ENCODE results near the gene PARP1. TPM values are rescaled to one million over a fixed set of nuclear protein-coding genes. Genes with fewer than 3 reads are reported as not detected.

The PARP1 gene
- total and polyA plus RNA-seq, 4 donors = 11.9 to 50.0 (median 27.4) TPM

DNA sequence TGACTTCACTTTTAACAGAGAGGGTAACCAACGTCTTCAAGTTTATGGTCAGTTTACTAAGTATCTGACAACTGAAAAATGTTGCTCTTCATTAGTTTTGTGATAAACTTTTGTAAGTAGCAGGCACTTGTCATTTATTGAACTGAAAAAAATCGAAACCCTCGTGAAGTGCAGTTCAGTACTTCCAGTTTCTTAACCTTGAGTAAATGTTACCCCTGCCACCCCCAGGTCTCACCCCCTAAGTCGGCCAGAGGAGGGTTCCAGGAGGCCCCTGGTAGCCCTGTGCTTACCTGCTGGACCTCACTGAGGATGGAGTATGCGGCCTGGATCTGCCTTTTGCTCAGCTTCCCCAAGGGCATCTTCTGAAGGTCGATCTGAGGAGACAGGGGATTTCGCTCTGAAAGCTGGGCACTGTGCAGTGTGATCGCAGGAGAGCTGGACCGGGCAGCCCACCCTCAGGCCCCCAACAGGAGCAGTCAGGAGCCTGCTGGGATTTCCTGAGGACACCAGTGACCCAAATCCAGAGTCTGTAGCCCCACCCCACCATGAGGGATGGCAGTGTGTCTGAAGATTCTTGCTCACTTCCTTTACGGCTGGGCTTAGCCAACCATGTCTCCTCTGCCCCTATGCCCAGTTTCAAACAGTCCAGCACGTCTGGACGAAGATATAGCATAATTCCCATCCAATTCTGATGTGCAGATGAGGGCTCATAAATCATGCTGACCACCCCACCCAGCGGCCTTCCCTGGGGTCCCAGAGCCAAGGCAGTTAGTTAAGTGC lies 37.6 kb downstream of the PARP1 start:
- 78 to 79% methylated on average over 13 of the region's 13 CpGs for WGBS, 2 donors

DNA sequence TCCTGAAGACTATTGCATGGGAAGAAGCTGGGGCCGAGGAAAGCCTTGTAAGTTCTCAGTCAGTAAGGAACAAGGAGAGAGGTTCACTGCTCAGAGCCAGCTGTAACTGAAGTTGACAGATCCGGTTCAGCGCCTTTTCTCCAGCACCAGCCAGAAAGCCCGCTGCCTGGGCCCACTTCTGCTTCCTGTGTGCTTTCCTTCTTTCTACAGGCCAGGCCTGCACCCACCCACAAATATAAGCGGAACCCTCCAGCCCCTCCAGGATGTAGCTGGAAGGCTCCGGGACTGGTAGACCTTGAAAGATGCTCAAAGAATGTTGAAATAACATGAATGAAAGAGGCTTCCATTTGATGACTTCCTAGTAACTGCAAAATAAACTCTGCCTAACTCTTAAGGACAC lies 38.8 kb downstream of the PARP1 start:
- ATAC-seq (ENCODE audit: low FRiP score) (no peak), DNase-seq (no peak)
- peaks cover 0 to 12% of the 10 kb centered on the region in 2 donors for H3K36me3 ChIP-seq (ENCODE audit: control insufficient read depth in 1 of 2, insufficient read depth in 2 of 2, low read length in 1 of 2)
- intact Hi-C loops (cut with DNase I) = no loop called here
- H3K27ac ChIP-seq (ENCODE audit: low read depth in 1 of 2, low read length in 2 of 2) = no peak overlapping the region
- H3K27me3 ChIP-seq (ENCODE audit: control insufficient read depth in 1 of 2, insufficient read depth in 2 of 2, low read length in 1 of 2) = no peaks in the 10 kb centered on the region
- peaks cover 0 to 4% of the 10 kb centered on the region in 2 donors for H3K4me1 ChIP-seq (ENCODE audit: control insufficient read depth in 1 of 2, insufficient read depth in 2 of 2, low read length in 2 of 2)
- 88 to 90% methylated on average over 6 of the region's 6 CpGs for WGBS, 2 donors
- no peak overlapping the region for H3K4me3 ChIP-seq (ENCODE audit: low read length in 2 of 2)
- H3K9me3 ChIP-seq (ENCODE audit: control insufficient read depth, low read length) = no peaks in the 10 kb centered on the region

More for the DNA sequence above, 37.6 kb downstream of the PARP1 start:
- intact Hi-C loops (cut with DNase I) = no loop called here
- no peak for DNase-seq
- H3K27me3 ChIP-seq (ENCODE audit: control insufficient read depth in 1 of 2, insufficient read depth in 2 of 2, low read length in 1 of 2) = no peaks in the 10 kb centered on the region
- H3K27ac ChIP-seq (ENCODE audit: low read depth in 1 of 2, low read length in 2 of 2) = no peak overlapping the region
- no peak for ATAC-seq (ENCODE audit: low FRiP score)
- H3K9me3 ChIP-seq (ENCODE audit: control insufficient read depth, low read length) = no peaks in the 10 kb centered on the region
- no peaks in the 10 kb centered on the region for H3K4me1 ChIP-seq (ENCODE audit: control insufficient read depth in 1 of 2, insufficient read depth in 2 of 2, low read length in 2 of 2)
- no peak overlapping the region for H3K4me3 ChIP-seq (ENCODE audit: low read length in 2 of 2)
- H3K36me3 ChIP-seq (ENCODE audit: control insufficient read depth in 1 of 2, insufficient read depth in 2 of 2, low read length in 1 of 2) = peaks cover 0 to 14% of the 10 kb centered on the region in 2 donors

DNA sequence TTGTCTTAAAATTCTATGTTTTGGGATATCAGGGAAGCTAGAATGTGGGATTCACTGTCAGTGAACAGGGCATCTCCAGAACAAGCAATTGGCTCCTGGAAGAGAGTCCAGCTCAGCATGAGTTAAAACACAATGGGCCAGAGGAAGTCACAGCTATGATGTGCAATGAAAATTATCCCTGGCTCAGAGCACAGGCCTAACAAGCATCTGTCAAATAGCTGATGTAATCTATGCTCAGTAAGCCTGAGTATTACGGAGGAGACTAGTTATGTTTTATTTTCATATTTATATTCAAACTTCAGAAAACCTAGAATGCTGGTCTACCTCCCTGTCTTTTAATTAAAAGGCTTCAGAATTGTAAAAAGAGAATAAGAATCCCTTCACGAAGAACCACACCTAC lies 41.6 kb downstream of the PARP1 start:
- no peak for DNase-seq
- no peaks in the 10 kb centered on the region for H3K27me3 ChIP-seq (ENCODE audit: control insufficient read depth in 1 of 2, insufficient read depth in 2 of 2, low read length in 1 of 2)
- H3K9me3 ChIP-seq (ENCODE audit: control insufficient read depth, low read length) = no peaks in the 10 kb centered on the region
- H3K27ac ChIP-seq (ENCODE audit: low read depth in 1 of 2, low read length in 2 of 2) = no peak overlapping the region
- intact Hi-C loops (cut with DNase I) = no loop called here
- peaks cover 0 to 15% of the 10 kb centered on the region in 2 donors for H3K36me3 ChIP-seq (ENCODE audit: control insufficient read depth in 1 of 2, insufficient read depth in 2 of 2, low read length in 1 of 2)
- peaks cover 0 to 7% of the 10 kb centered on the region in 2 donors for H3K4me1 ChIP-seq (ENCODE audit: control insufficient read depth in 1 of 2, insufficient read depth in 2 of 2, low read length in 2 of 2)
- no peak overlapping the region for H3K4me3 ChIP-seq (ENCODE audit: low read length in 2 of 2)
- WGBS, 2 donors = 82 to 92% methylated on average over 2 of the region's 2 CpGs
- no peak for ATAC-seq (ENCODE audit: low FRiP score)

DNA sequence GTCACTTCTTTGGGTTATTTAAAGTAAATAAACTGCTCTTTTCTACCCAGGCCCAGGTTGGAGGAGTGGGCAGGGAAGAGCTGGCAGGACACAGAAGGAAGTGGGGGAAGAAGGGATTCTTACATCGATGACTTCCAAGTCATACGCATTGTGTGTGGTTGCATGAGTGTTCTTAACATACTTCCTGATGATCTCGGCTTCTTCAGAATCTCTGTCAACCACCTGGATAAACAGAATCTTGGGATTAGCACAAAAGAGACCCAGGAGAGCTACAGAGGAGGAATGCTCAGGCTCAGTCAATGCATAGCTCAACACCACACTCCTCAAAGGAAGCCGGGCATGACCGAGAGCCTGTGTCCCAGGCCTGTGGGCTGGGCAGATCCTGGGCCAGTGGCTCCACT lies 42.1 kb downstream of the PARP1 start:
- H3K27ac ChIP-seq (ENCODE audit: low read depth in 1 of 2, low read length in 2 of 2) = no peak overlapping the region
- DNase-seq (no peak), ATAC-seq (ENCODE audit: low FRiP score) (no peak)
- 71 to 86% methylated on average over 5 of the region's 5 CpGs for WGBS, 2 donors
- no peaks in the 10 kb centered on the region for H3K27me3 ChIP-seq (ENCODE audit: control insufficient read depth in 1 of 2, insufficient read depth in 2 of 2, low read length in 1 of 2)
- H3K9me3 ChIP-seq (ENCODE audit: control insufficient read depth, low read length) = no peaks in the 10 kb centered on the region
- peaks cover 0 to 15% of the 10 kb centered on the region in 2 donors for H3K36me3 ChIP-seq (ENCODE audit: control insufficient read depth in 1 of 2, insufficient read depth in 2 of 2, low read length in 1 of 2)
- peaks cover 0 to 7% of the 10 kb centered on the region in 2 donors for H3K4me1 ChIP-seq (ENCODE audit: control insufficient read depth in 1 of 2, insufficient read depth in 2 of 2, low read length in 2 of 2)
- intact Hi-C loops (cut with DNase I) = no loop called here
- no peak overlapping the region for H3K4me3 ChIP-seq (ENCODE audit: low read length in 2 of 2)

DNA sequence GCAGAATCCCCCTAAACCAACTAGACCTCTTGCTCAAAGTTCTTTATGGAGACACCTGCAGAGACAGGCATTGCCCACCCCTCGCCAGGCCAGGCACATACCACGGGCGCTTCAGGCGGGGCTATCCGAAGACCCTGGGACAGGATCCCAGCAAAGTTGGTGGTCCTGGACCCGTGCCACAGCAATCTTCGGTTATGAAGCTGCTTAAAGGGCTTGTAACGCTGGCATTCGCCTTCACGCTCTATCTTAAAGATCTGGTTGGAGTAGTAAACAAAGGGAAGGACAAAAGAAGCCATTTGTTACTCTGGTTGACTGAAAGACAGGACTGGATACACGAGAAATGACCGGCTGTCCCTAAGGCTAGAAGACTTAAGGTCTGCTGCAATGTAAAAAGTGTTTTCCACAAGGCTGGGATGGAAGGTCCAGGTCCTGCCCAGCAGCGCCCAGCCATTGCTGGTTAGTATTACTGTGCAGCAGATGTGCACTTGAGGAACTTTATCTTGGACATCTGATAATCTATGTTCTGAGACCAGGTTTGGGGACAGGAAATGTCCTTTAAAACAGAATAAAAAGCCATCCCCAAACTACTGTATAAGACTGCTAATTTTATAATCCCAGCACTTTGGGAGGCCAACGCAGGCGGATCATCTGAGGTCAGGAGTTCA lies 42.9 kb downstream of the PARP1 start:
- intact Hi-C loops (cut with DNase I) = no loop called here
- WGBS, 2 donors = 82 to 84% methylated on average over 15 of the region's 15 CpGs
- peak overlapping the region in 1 of 2 donors; percentile 2 for H3K27ac ChIP-seq (ENCODE audit: low read depth in 1 of 2, low read length in 2 of 2)
- no peak overlapping the region for H3K4me3 ChIP-seq (ENCODE audit: low read length in 2 of 2)
- H3K9me3 ChIP-seq (ENCODE audit: control insufficient read depth, low read length) = no peaks in the 10 kb centered on the region
- H3K4me1 ChIP-seq (ENCODE audit: control insufficient read depth in 1 of 2, insufficient read depth in 2 of 2, low read length in 2 of 2) = peaks cover 0 to 7% of the 10 kb centered on the region in 2 donors
- no peak for ATAC-seq (ENCODE audit: low FRiP score)
- DNase-seq = no peak
- no peaks in the 10 kb centered on the region for H3K27me3 ChIP-seq (ENCODE audit: control insufficient read depth in 1 of 2, insufficient read depth in 2 of 2, low read length in 1 of 2)
- peaks cover 0 to 15% of the 10 kb centered on the region in 2 donors for H3K36me3 ChIP-seq (ENCODE audit: control insufficient read depth in 1 of 2, insufficient read depth in 2 of 2, low read length in 1 of 2)

DNA sequence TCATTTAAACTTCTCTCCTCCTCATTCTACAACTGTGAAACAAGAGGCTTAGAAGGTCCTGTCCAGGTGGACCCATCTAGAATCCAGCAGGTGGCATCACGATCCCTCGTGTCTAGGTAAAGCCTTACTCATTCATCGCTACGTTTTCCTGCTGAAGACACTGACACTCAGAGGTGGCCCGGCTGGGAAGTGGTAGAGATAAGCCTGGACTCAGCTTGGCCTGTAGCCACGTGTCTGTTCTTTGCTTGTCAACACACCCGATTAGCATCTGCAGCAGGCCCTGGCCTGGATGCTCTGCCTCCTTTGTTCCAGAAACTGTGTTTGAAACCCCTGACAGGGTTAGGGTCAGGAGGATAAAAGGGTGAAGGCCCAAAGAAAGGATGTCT lies 43.4 kb downstream of the PARP1 start:
- Histone ChIP-seq H3K4me3 (ENCODE audit: low read length in 2 of 2) (no peak overlapping the region), H3K36me3 (ENCODE audit: control insufficient read depth in 1 of 2, insufficient read depth in 2 of 2, low read length in 1 of 2) (peaks cover 0 to 15% of the 10 kb centered on the region in 2 donors), H3K27ac (ENCODE audit: low read depth in 1 of 2, low read length in 2 of 2) (peak overlapping the region in 1 of 2 donors; percentile 68), H3K27me3 (ENCODE audit: control insufficient read depth in 1 of 2, insufficient read depth in 2 of 2, low read length in 1 of 2) (no peaks in the 10 kb centered on the region), H3K4me1 (ENCODE audit: control insufficient read depth in 1 of 2, insufficient read depth in 2 of 2, low read length in 2 of 2) (peaks cover 0 to 7% of the 10 kb centered on the region in 2 donors), H3K9me3 (ENCODE audit: control insufficient read depth, low read length) (no peaks in the 10 kb centered on the region)
- WGBS, 2 donors = 39 to 46% methylated on average over 7 of the region's 7 CpGs
- DNase-seq (no peak), ATAC-seq (ENCODE audit: low FRiP score) (no peak)
- intact Hi-C loops (cut with DNase I) = no loop called here

DNA sequence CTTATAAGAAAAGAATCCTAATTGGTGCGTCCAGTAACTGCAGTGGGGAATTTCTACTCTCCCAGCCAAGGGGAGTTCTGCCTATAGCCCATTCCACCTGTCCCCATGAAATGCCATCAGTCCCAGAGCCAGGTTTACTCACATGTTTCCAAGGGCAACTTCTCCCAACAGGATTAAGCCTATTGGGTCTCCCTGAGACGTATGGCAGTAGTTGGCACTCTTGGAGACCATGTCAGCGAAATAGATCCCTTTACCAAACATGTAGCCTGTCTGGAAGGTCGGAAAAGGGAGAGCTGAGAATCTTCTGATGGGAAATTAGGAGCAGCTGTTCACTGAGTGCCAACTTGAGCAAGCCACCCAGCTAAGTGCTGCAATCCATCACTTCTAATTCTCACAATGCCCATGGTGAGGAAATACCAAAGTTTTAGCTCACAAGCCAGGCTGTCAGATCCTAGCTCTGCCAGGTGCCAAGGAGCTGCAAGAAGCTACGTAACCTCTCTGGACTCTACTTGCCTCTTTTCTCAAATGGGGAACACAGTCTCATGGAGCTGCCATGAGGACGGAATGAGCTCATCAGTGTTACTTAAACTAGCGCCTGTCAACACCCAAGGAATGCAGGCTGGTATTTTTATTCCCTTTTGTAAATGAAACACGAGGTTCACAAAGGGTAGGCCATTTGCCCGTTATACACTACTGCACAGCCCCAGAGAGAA lies 43.9 kb downstream of the PARP1 start:
- intact Hi-C loops (cut with DNase I) = no loop called here
- H3K4me3 ChIP-seq (ENCODE audit: low read length in 2 of 2) = no peak overlapping the region
- no peaks in the 10 kb centered on the region for H3K27me3 ChIP-seq (ENCODE audit: control insufficient read depth in 1 of 2, insufficient read depth in 2 of 2, low read length in 1 of 2)
- H3K9me3 ChIP-seq (ENCODE audit: control insufficient read depth, low read length) = no peaks in the 10 kb centered on the region
- DNase-seq (peak in 1 of 2 donors; percentile 56), ATAC-seq (ENCODE audit: low FRiP score) (no peak)
- H3K4me1 ChIP-seq (ENCODE audit: control insufficient read depth in 1 of 2, insufficient read depth in 2 of 2, low read length in 2 of 2) = peaks cover 0 to 7% of the 10 kb centered on the region in 2 donors
- peaks cover 0 to 13% of the 10 kb centered on the region in 2 donors for H3K36me3 ChIP-seq (ENCODE audit: control insufficient read depth in 1 of 2, insufficient read depth in 2 of 2, low read length in 1 of 2)
- 18 to 31% methylated on average over 9 of the region's 9 CpGs for WGBS, 2 donors
- H3K27ac ChIP-seq (ENCODE audit: low read depth in 1 of 2, low read length in 2 of 2) = peak overlapping the region; percentile 58 to 90

DNA sequence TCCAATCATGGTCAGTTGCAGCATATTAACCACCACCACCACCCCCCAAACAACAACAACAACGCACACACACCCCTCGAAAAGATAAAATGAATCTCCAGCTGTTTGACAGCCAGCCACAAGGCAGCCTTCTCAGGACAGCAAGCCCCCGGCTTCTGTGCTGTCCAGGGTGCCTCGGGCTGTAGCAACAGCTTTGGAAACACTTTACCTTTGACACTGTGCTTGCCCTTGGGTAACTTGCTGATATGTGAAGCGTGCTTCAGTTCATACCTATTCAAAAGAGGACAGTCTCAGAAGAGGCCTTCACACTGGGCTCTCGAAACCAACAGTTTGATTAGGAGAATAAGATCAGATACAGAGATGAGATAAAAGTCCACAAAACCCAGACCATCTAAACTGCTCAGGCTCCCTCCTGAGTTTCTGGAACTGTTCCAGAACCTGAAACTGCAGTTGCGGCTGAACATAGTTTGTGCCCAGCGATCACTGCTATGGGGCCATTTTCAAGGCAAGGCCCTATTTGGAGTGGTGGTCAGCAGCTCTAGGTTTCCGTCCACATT lies 44.9 kb downstream of the PARP1 start:
- Histone ChIP-seq H3K9me3 (ENCODE audit: control insufficient read depth, low read length) (no peaks in the 10 kb centered on the region), H3K27me3 (ENCODE audit: control insufficient read depth in 1 of 2, insufficient read depth in 2 of 2, low read length in 1 of 2) (no peaks in the 10 kb centered on the region), H3K27ac (ENCODE audit: low read depth in 1 of 2, low read length in 2 of 2) (peak overlapping the region in 1 of 2 donors; percentile 90), H3K4me3 (ENCODE audit: low read length in 2 of 2) (no peak overlapping the region), H3K36me3 (ENCODE audit: control insufficient read depth in 1 of 2, insufficient read depth in 2 of 2, low read length in 1 of 2) (peaks cover 0 to 8% of the 10 kb centered on the region in 2 donors), H3K4me1 (ENCODE audit: control insufficient read depth in 1 of 2, insufficient read depth in 2 of 2, low read length in 2 of 2) (peaks cover 0 to 7% of the 10 kb centered on the region in 2 donors)
- no peak for DNase-seq
- ATAC-seq (ENCODE audit: low FRiP score) = no peak
- intact Hi-C loops (cut with DNase I) = no loop called here
- 89 to 92% methylated on average over 9 of the region's 9 CpGs for WGBS, 2 donors
